Body of pancreas (tissue), 4 donors: ENCODE data around the gene SYT5. TPM values are rescaled to one million over a fixed set of nuclear protein-coding genes. Genes with fewer than 3 reads are reported as not detected.

Experiments used
- ATAC-seq: fragments of 150-250 bp; one replicate; pipeline ENCODE4 v1.9.1; 2016
- DNase-seq, 4 donors: peaks; one replicate each; pipeline ENCODE4 v3.0.0-alpha.2; 2019
- H3K27ac ChIP-seq, 4 donors: fragments of 200-600 bp; sonication (generic); 1 replicate in 3 of 4; 2 replicates in 1 of 4; pipeline versions ENCODE4 v1.5.1 to v1.6.1; 2016 to 2019; ENCODE audit warnings: mild to moderate bottlenecking in 1 of 4, mixed read lengths in 1 of 4, moderate library complexity in 1 of 4
- H3K27me3 ChIP-seq, 2 donors: fragments of 200-600 bp; sonication (generic); one replicate each; pipeline ENCODE4 v1.6.0; 2016; ENCODE audit warnings: mild to moderate bottlenecking in 1 of 2
- H3K36me3 ChIP-seq, 2 donors: fragments of 200-600 bp; sonication (generic); replicated peaks in 1 of 2; 2 replicates each; pipeline ENCODE4 v1.5.1; 2016; ENCODE audit warnings: low read depth in 2 of 2; ENCODE audit not compliant: insufficient read depth in 1 of 2
- H3K4me1 ChIP-seq: fragments of 200-600 bp; sonication (generic); one replicate; pipeline ENCODE4 v1.6.0; 2016
- H3K4me3 ChIP-seq, 2 donors: fragments of 200-600 bp; sonication (generic); 1 replicate in 1 of 2; 2 replicates in 1 of 2; pipeline ENCODE4 v1.5.1; 2016 to 2019
- H3K9me3 ChIP-seq, 3 donors: fragments of 200-600 bp; sonication (generic); 1 replicate in 2 of 3; 2 replicates in 1 of 3; pipeline ENCODE4 v1.5.1; 2016
- CTCF ChIP-seq, 7 experiments: fragments of 450-650 bp in 4 of 7; fragments of 200-600 bp in 3 of 7; sonication (generic) in 3 of 7; IDR thresholded peaks; one replicate each; pipeline ENCODE4 v1.5.1; 2016 to 2019; ENCODE audit warnings: antibody characterized with exemption in 7 of 7
- POLR2A ChIP-seq, 3 donors: fragments of 450-650 bp; IDR thresholded peaks; one replicate each; pipeline ENCODE4 v1.6.1; 2016; ENCODE audit warnings: antibody characterized with exemption in 3 of 3, mild to moderate bottlenecking in 2 of 3
- WGBS, 2 donors: methylation state at CpG; one replicate each; pipeline ENCODE4 v1.1.5; 2017; 5-methylcytosine and 5-hydroxymethylcytosine counted together
- intact Hi-C: fragments of 100-400 bp; cut with DNase I; formaldehyde crosslinking; loops from one replicate; pipeline ENCODE4 v1.15.1; 2023
- total RNA-seq, 2 donors: library from RNA; depleted of rRNA; stranded (reverse); fragments of >200 nt; gene quantifications; one replicate each; pipeline ENCODE4 v1.1.0, GENCODE V29; 2016

SYT5 gene
- total RNA-seq, 2 donors from 2014 or later: 0.26 TPM; not detected in 1

GRCh38 chr19:55136399-55137102, 43.5 kb downstream of the SYT5 start:
- Histone ChIP-seq H3K4me3 (no peak overlapping the region), H3K9me3 (no peaks in the 10 kb centered on the region), H3K27me3 (peaks cover 0 to 17% of the 10 kb centered on the region in 2 donors), H3K36me3 (no peaks in the 10 kb centered on the region), H3K27ac (no peak overlapping the region), H3K4me1 (peaks cover 6% of the 10 kb centered on the region)
- TF ChIP-seq POLR2A (IDR thresholded peaks at IDR 0.05) (no peak), CTCF (IDR thresholded peaks at IDR 0.05) (no peak)
- intact Hi-C loops: loop anchor here (5.0 kb wide), 1 partner anchor 281 kb away; no protein-coding TSS in a partner anchor
- no peak for DNase-seq
- WGBS, 2 donors: 50 to 59% methylated on average over 11 to 17 of the region's 17 CpGs
- no peak for ATAC-seq

- peaks cover 0 to 15% of the 10 kb centered on the region in 2 donors for H3K27me3 ChIP-seq
- no peaks in the 10 kb centered on the region for H3K4me1 ChIP-seq
These were observed 45.4 kb downstream of the SYT5 start for GRCh38 chr19:55134736-55135135.

GRCh38 chr19:55133639-55134444, 46.2 kb downstream of the SYT5 start:
- DNase-seq: no peak
- peaks cover 0 to 15% of the 10 kb centered on the region in 2 donors for H3K27me3 ChIP-seq

More at GRCh38 chr19:55134736-55135135, 45.4 kb downstream of the SYT5 start:
- no peak for TF ChIP-seq CTCF (IDR thresholded peaks at IDR 0.05)
- no peak for TF ChIP-seq POLR2A (IDR thresholded peaks at IDR 0.05)
- Histone ChIP-seq H3K27ac (no peak overlapping the region), H3K4me3 (no peak overlapping the region), H3K36me3 (no peaks in the 10 kb centered on the region), H3K9me3 (no peaks in the 10 kb centered on the region)
- intact Hi-C loops: loop anchor here (5.0 kb wide), 1 partner anchor 283 kb away; no protein-coding TSS in a partner anchor
- no peak for DNase-seq
- ATAC-seq: no peak
- 10 to 25% methylated on average over 1 to 3 of the region's 3 CpGs for WGBS, 2 donors

DNA sequence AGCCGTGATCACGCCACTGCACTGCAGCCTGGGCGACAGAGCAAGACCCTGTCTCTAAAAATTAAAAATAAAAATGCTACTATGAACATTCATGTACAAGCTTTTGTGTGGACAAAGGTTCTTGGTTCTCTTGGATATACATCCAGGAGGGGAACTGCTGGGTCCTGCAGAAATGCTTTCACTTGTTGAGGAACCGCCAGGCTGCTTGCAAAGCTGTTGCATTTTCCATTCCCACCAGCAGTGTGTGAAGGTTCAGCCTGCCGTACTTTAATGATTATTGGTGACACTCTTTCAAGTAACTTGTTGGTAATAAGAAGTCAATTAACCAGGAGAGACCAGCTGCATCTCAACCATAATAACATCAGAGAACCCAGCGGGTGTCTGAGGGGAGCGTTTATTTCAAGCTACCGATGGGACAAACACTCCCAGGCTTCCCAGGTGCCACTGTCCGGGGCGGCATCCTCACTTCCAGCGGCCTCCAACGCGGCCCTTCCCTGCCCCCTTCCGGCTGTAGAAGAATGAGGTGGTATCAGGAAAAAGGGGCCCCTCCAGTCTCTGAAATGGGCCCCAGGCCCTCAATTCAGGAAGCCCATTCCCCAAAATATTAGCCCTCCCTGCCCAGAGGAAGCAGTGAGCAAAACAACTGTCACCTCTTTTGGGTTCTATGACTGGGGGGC, 47.5 kb downstream of the SYT5 start:
- H3K36me3 ChIP-seq: no peaks in the 10 kb centered on the region
- H3K4me3 ChIP-seq: no peak overlapping the region
- DNase-seq (no peak), ATAC-seq (no peak)
- 35 to 41% methylated on average over 6 to 14 of the region's 14 CpGs for WGBS, 2 donors
- peaks cover 0 to 15% of the 10 kb centered on the region in 2 donors for H3K27me3 ChIP-seq
- no peaks in the 10 kb centered on the region for H3K4me1 ChIP-seq
- H3K27ac ChIP-seq: no peak overlapping the region
- intact Hi-C loops: no loop called here
- no peaks in the 10 kb centered on the region for H3K9me3 ChIP-seq
- no peak for TF ChIP-seq POLR2A (IDR thresholded peaks at IDR 0.05)
- TF ChIP-seq CTCF (IDR thresholded peaks at IDR 0.05): peak in 2 of 7 experiments; percentile 5 to 10

More at GRCh38 chr19:55133639-55134444, 46.2 kb downstream of the SYT5 start:
- 40 to 48% methylated on average over 18 to 25 of the region's 25 CpGs for WGBS, 2 donors
- Histone ChIP-seq H3K27ac (no peak overlapping the region), H3K4me1 (no peaks in the 10 kb centered on the region), H3K4me3 (no peak overlapping the region), H3K9me3 (no peaks in the 10 kb centered on the region), H3K36me3 (no peaks in the 10 kb centered on the region)
- intact Hi-C loops: no loop called here
- TF ChIP-seq POLR2A (IDR thresholded peaks at IDR 0.05) (no peak), CTCF (IDR thresholded peaks at IDR 0.05) (no peak)
- ATAC-seq: no peak
